Spleen (tissue), 11 donors: ENCODE results near the gene CSF2RB. TPM values are rescaled to one million over a fixed set of nuclear protein-coding genes. Genes with fewer than 3 reads are reported as not detected.

ENCODE experiments used
- DNase-seq: peaks from one replicate; pipeline ENCODE4 v3.0.0-alpha.2; 2020
- H3K27ac ChIP-seq, 8 donors: fragments of 200-600 bp; sonication (generic) in 7 of 8; 1 replicate in 4 of 8; 2 replicates in 4 of 8; pipeline versions ENCODE4 v1.5.0 to v1.8.0; 2016 to 2021; ENCODE audit warnings: inconsistent platforms in 4 of 8, mild to moderate bottlenecking in 4 of 8, moderate library complexity in 1 of 8
- H3K27me3 ChIP-seq, 7 donors: fragments of 200-600 bp; sonication (generic) in 6 of 7; replicated peaks in 1 of 7; 1 replicate in 4 of 7; 2 replicates in 3 of 7; pipeline versions ENCODE4 v1.5.0 to v1.8.0; 2016 to 2021; ENCODE audit warnings: inconsistent platforms in 3 of 7, mild to moderate bottlenecking in 1 of 7
- H3K36me3 ChIP-seq, 6 donors: fragments of 200-600 bp; sonication (generic) in 5 of 6; 1 replicate in 4 of 6; 2 replicates in 2 of 6; pipeline versions ENCODE4 v1.5.0 to v1.8.0; 2016 to 2021; ENCODE audit warnings: inconsistent platforms in 2 of 6
- H3K4me1 ChIP-seq, 6 donors: fragments of 200-600 bp; sonication (generic) in 5 of 6; 1 replicate in 3 of 6; 2 replicates in 3 of 6; pipeline versions ENCODE4 v1.5.0 to v1.8.0; 2016 to 2021; ENCODE audit warnings: inconsistent platforms in 3 of 6
- H3K4me3 ChIP-seq, 8 donors: fragments of 200-600 bp; sonication (generic) in 7 of 8; 1 replicate in 4 of 8; 2 replicates in 4 of 8; pipeline versions ENCODE4 v1.5.0 to v1.8.0; 2016 to 2021; ENCODE audit warnings: inconsistent platforms in 4 of 8, mild to moderate bottlenecking in 4 of 8, moderate library complexity in 2 of 8
- H3K9me3 ChIP-seq, 8 donors: fragments of 200-600 bp; sonication (generic) in 7 of 8; 1 replicate in 4 of 8; 2 replicates in 4 of 8; pipeline versions ENCODE4 v1.5.0 to v1.8.0; 2016 to 2021; ENCODE audit warnings: inconsistent platforms in 4 of 8
- POLR2A ChIP-seq, 3 donors: fragments of 450-650 bp; IDR thresholded peaks; one replicate each; pipeline ENCODE4 v1.5.1; 2017; ENCODE audit warnings: antibody characterized with exemption in 3 of 3, mild to moderate bottlenecking in 1 of 3
- POLR2AphosphoS5 ChIP-seq, 3 donors: sonication (generic); formaldehyde crosslinking; IDR thresholded peaks; one replicate each; pipeline ENCODE4 v1.5.1; 2017; ENCODE audit warnings: antibody characterized with exemption in 3 of 3
- WGBS, 5 donors: extraction: QIAGEN DNeasy Blood & Tissue Kit in 3 of 5; methylation state at CpG; one replicate each; pipeline versions ENCODE4 v1.1.5 to v1.1.7; 2013 to 2018; 5-methylcytosine and 5-hydroxymethylcytosine counted together
- intact Hi-C: fragments of 100-400 bp; cut with DNase I; formaldehyde crosslinking; loops from one replicate; pipeline ENCODE4 v1.15.0; 2023; ENCODE audit warnings: low total_unique reads
- polyA plus RNA-seq, 3 donors: library from polyadenylated mRNA; stranded (reverse); fragments of 200-250 nt; gene quantifications; one replicate each; pipeline ENCODE4 v1.2.1, GENCODE V29; 2013
- total RNA-seq, 7 donors: library from RNA; depleted of rRNA in 3 of 7; stranded (reverse); fragments of >200 nt in 3 of 7; fragmentation: NEBNext Ultra II Directional in 4 of 7; extraction: Animal tissue kit (Norgen Biotek cat#: 25700) in 4 of 7; gene quantifications; one replicate each; pipeline versions ENCODE4 v1.1.0 to v1.2.1, GENCODE V29; 2016 to 2021
- TF ChIP-seq, protein P1 (sequence below), 11 experiments: fragments of 200-600 bp in 7 of 11; fragments of 450-650 bp in 4 of 11; sonication (generic) in 4 of 11; IDR thresholded peaks in 8 of 11; conservative IDR thresholded peaks in 3 of 11; 1 replicate in 7 of 11; 2 replicates in 4 of 11; pipeline versions ENCODE4 v1.4.0 to v1.8.0; 2016 to 2021; ENCODE audit warnings: antibody characterized with exemption in 11 of 11, inconsistent platforms in 4 of 11, mild to moderate bottlenecking in 1 of 11
- donor health status: healthy with polysubstance abuse.
- donor health status: DM: no; HTN: no; CAD: no; lungs with moderate emphysema.
- donor health status: DM: no; HTN: no; CAD: no.
- donor health status: Bipolar disorder and iron deficiency.
- donor health status: healthy.
- donor health status: DM: no; HTN: no; CAD: no.
- donor health status: DM: yes; HTN: yes; CAD: no.

The CSF2RB gene
- total and polyA plus RNA-seq, 10 donors = 14.2 to 110 (median 45.9) TPM

DNA sequence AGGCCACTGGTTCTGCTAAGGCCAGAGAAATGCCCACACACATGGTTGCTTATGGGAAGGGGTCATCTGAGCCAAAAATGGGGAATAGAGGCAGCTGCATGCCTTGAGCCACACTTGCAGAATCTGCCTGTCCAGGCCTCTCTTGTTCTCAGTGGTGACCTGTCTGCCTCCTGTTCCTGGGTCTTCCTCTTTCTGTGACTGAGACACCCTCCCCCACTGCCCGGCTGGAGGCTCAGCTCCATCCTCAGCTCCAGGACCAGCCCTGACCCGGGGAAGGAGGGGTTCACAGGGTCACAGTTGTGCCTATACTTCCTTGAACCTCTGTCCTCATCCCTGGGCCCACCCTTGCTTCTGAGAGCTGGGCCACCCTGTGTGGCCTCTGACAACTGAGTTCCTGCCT is 52.3 kb downstream of the CSF2RB start:
- Histone ChIP-seq H3K36me3 (no peaks in the 10 kb centered on the region), H3K9me3 (no peaks in the 10 kb centered on the region), H3K4me1 (peaks cover 0 to 23% (median 0%) of the 10 kb centered on the region in 6 donors), H3K4me3 (no peak overlapping the region), H3K27me3 (peaks cover 0 to 9% (median 0%) of the 10 kb centered on the region in 7 donors), H3K27ac (peak overlapping the region in 1 of 8 donors; percentile 36)
- WGBS, 5 donors = 52 to 72% (median 61%) methylated on average over 2 of the region's 2 CpGs
- DNase-seq = no peak
- TF ChIP-seq POLR2AphosphoS5 (IDR thresholded peaks at IDR 0.05) = no peak
- TF ChIP-seq POLR2A (IDR thresholded peaks at IDR 0.05) = no peak
- intact Hi-C loops = no loop called here

DNA sequence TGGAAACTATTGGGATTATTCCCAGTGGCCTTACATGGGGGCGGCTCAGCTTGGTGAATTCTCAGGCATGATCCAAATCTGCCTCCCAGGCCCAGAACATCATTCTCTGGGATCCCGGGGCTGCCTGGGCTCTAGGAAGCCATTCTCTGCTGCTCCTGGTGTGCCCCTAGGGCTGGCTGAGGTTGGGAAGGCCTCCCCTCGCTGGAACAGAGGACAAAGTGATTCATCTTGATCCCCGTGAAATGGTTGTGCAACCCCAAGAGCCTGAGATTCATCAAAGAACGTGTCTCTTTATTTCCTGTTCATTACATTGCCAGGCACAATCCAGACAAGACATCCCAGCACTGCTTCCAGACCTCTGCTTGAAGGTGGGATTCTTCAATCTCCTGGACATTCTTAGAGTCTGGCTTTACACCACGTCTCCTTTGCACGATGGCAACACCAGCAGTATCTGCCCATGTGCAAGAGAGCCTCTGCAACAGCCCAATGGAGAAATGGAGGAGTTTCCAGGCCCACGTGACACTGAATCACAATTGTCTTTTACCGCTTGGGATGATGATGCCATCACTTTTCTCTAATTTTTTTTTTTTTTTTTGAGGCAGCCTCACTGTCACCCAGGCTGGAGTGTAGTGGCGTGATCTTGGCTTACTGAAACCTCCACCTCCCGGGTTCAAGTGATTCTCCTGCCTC is 53.6 kb downstream of the CSF2RB start:
- no peak for TF ChIP-seq POLR2AphosphoS5 (IDR thresholded peaks at IDR 0.05)
- TF ChIP-seq, protein P1, sequence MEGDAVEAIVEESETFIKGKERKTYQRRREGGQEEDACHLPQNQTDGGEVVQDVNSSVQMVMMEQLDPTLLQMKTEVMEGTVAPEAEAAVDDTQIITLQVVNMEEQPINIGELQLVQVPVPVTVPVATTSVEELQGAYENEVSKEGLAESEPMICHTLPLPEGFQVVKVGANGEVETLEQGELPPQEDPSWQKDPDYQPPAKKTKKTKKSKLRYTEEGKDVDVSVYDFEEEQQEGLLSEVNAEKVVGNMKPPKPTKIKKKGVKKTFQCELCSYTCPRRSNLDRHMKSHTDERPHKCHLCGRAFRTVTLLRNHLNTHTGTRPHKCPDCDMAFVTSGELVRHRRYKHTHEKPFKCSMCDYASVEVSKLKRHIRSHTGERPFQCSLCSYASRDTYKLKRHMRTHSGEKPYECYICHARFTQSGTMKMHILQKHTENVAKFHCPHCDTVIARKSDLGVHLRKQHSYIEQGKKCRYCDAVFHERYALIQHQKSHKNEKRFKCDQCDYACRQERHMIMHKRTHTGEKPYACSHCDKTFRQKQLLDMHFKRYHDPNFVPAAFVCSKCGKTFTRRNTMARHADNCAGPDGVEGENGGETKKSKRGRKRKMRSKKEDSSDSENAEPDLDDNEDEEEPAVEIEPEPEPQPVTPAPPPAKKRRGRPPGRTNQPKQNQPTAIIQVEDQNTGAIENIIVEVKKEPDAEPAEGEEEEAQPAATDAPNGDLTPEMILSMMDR (IDR thresholded peaks at IDR 0.05 in 8 of 11, conservative IDR thresholded peaks at IDR 0.05 in 3 of 11) = no peak
- intact Hi-C loops = no loop called here

DNA sequence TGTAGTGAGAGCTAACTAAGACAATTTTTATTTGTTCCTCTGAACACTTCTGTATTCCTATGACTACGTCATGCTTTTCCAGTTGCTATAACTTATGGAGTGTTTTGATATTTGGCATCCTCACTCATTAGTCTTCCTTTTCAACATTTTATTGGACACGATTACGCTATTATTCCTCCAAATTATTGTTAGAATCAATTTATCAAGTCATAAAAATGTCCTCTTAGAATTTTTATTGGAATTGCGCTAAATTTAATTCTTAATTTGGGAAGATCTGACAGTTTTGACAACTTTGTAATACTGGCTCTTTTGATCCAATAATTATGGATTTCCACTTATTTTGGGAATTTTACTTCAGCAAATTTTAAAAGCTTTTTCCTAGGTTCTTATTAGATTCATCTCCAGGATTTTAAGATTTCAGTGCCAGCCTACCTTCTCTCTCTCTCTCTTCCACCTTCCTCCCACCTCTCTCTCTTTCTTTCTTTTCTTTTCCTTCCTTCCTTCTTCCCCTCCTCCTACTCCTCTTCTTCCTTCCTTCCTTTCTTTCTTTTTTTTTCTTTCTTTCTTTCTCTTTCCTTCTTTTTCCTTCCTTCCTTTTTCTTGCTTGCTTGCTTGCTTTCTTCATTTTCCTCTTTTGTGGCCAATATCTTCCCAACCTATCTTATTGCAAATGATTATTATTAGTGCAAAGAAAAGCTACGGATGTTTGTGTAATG is 55.0 kb downstream of the CSF2RB start:
- Histone ChIP-seq H3K4me1 (peaks cover 0 to 23% (median 0%) of the 10 kb centered on the region in 6 donors), H3K4me3 (no peak overlapping the region), H3K9me3 (no peaks in the 10 kb centered on the region), H3K27me3 (no peaks in the 10 kb centered on the region), H3K27ac (no peak overlapping the region), H3K36me3 (no peaks in the 10 kb centered on the region)
- intact Hi-C loops = no loop called here
- no peak for TF ChIP-seq POLR2AphosphoS5 (IDR thresholded peaks at IDR 0.05)
- TF ChIP-seq, protein P1 (IDR thresholded peaks at IDR 0.05 in 8 of 11, conservative IDR thresholded peaks at IDR 0.05 in 3 of 11) = no peak
- no peak for TF ChIP-seq POLR2A (IDR thresholded peaks at IDR 0.05)
- DNase-seq = no peak
- WGBS, 5 donors = 84 to 95% (median 90%) methylated on average over 5 of the region's 5 CpGs

More for the DNA sequence above, 53.6 kb downstream of the CSF2RB start:
- Histone ChIP-seq H3K27ac (no peak overlapping the region), H3K36me3 (no peaks in the 10 kb centered on the region), H3K9me3 (no peaks in the 10 kb centered on the region), H3K4me3 (no peak overlapping the region), H3K27me3 (no peaks in the 10 kb centered on the region), H3K4me1 (peaks cover 0 to 23% (median 0%) of the 10 kb centered on the region in 6 donors)
- no peak for DNase-seq
- WGBS, 5 donors = 73 to 88% (median 85%) methylated on average over 11 of the region's 11 CpGs

DNA sequence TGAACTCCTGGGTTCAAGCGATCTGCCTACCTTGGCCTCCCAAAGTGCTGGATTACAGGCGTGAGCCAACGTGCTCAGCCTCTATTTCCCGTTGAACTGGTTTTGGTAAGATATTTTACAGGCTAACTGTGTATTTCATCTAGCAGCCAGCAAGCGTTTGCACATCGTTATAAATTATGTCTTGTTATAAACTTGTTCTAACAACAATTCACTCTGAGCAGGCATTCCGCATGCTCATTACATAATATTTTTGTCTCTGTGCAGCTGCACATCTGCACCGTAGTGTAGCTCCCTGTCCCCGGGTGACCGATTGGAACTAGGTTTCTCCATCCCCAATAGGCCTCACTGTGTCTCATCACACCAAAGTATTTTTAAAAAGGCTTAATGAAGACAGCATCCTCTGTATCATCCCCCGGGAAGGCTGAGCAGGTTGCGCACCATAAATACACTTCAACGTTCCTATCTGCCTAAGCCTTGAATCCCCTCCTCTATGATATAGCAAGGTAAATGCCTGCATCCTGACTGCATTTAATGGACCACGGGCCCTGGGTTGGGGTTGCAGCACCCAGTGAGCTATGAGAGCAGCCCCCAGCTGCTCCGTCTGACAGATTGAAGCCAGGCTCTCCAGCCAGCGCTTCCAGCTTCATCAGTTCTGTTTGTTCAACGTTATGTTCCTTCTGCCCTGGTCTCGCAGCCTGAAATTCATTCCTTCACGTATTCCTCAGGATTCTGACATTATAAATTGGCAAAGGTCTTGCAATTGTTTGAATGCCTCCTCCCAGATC is 58.1 kb downstream of the CSF2RB start:
- TF ChIP-seq, protein P1 (IDR thresholded peaks at IDR 0.05 in 8 of 11, conservative IDR thresholded peaks at IDR 0.05 in 3 of 11) = no peak
- no peaks in the 10 kb centered on the region for H3K36me3 ChIP-seq
- intact Hi-C loops = no loop called here
- H3K27ac ChIP-seq = no peak overlapping the region
- DNase-seq = no peak
- WGBS, 5 donors = 87 to 88% (median 87%) methylated on average over 19 of the region's 19 CpGs
- H3K9me3 ChIP-seq = no peaks in the 10 kb centered on the region
- peaks cover 0 to 16% (median 0%) of the 10 kb centered on the region in 6 donors for H3K4me1 ChIP-seq
- no peak overlapping the region for H3K4me3 ChIP-seq
- H3K27me3 ChIP-seq = no peaks in the 10 kb centered on the region
